DOHH2 (cell line): ENCODE measurements around the gene RUFY2.

Experiments used
- H3F3A ChIP-seq: fragments of 200-600 bp; sonication (generic), shearing (Covaris generic); 2 replicates; pipeline ENCODE4 v1.6.0; 2016; ENCODE audit warnings: antibody characterized with exemption, mild to moderate bottlenecking; ENCODE audit not compliant: control insufficient read depth, insufficient read depth
- H3K27ac ChIP-seq: fragments of 200-600 bp; sonication (generic); 2 replicates; pipeline ENCODE4 v1.5.1; 2014; ENCODE audit warnings: low read depth, mild to moderate bottlenecking, low read length, moderate library complexity
- H3K27me3 ChIP-seq: fragments of 200-600 bp; sonication (generic); 2 replicates; pipeline ENCODE4 v1.6.1; 2014; ENCODE audit warnings: mild to moderate bottlenecking, low read length, mixed read lengths; ENCODE audit not compliant: control insufficient read depth
- H3K36me3 ChIP-seq: fragments of 200-600 bp; sonication (generic); 2 replicates; pipeline ENCODE4 v1.6.1; 2014; ENCODE audit warnings: mild to moderate bottlenecking, low read length, moderate library complexity, mixed read lengths; ENCODE audit not compliant: control insufficient read depth
- H3K4me1 ChIP-seq: fragments of 200-600 bp; sonication (generic); 2 replicates; pipeline ENCODE4 v1.6.1; 2014; ENCODE audit warnings: mild to moderate bottlenecking, low read length, mixed read lengths; ENCODE audit not compliant: control insufficient read depth
- H3K4me2 ChIP-seq: fragments of 200-600 bp; sonication (generic); 2 replicates; pipeline ENCODE4 v1.6.0; 2014; ENCODE audit warnings: mild to moderate bottlenecking, low read length, moderate library complexity
- H3K4me3 ChIP-seq: fragments of 200-600 bp; sonication (generic); 2 replicates; pipeline ENCODE4 v1.5.1; 2014; ENCODE audit warnings: mild to moderate bottlenecking, low read length, mixed read lengths
- H3K79me2 ChIP-seq: fragments of 200-600 bp; sonication (generic); 2 replicates; pipeline ENCODE4 v1.6.1; 2014; ENCODE audit warnings: mild to moderate bottlenecking, low read length, mixed read lengths; ENCODE audit not compliant: control insufficient read depth
- H3K9me2 ChIP-seq: fragments of 200-600 bp; sonication (generic); replicated peaks from 2 replicates; pipeline ENCODE4 v1.6.1; 2014; ENCODE audit warnings: mild to moderate bottlenecking, low read length, mixed read lengths; ENCODE audit not compliant: control insufficient read depth
- H3K9me3 ChIP-seq: fragments of 200-600 bp; sonication (generic); 2 replicates; pipeline ENCODE4 v1.6.1; 2014; ENCODE audit warnings: antibody characterized with exemption, low read length, mixed read lengths; ENCODE audit not compliant: control insufficient read depth, insufficient read depth
- H4K20me1 ChIP-seq: fragments of 200-600 bp; sonication (generic); 2 replicates; pipeline ENCODE4 v1.6.0; 2014; ENCODE audit warnings: low read depth, mild to moderate bottlenecking, antibody characterized with exemption, low read length, moderate library complexity; ENCODE audit not compliant: control insufficient read depth, insufficient read depth
- EZH2phosphoT487 ChIP-seq: fragments of 200-600 bp; sonication (generic); IDR thresholded peaks from 2 replicates; pipeline ENCODE4 v1.6.1; 2017; ENCODE audit warnings: borderline replicate concordance, mild to moderate bottlenecking, antibody characterized with exemption, low read length, moderate library complexity, mixed read lengths
- TF ChIP-seq, protein P1 (sequence below): fragments of 200-600 bp; sonication (generic); IDR thresholded peaks from one replicate; pipeline ENCODE4 v1.5.1; 2014; ENCODE audit warnings: antibody characterized with exemption, mild to moderate bottlenecking, low read depth, low read length; ENCODE audit not compliant: poor library complexity, severe bottlenecking

RUFY2 gene

DNA sequence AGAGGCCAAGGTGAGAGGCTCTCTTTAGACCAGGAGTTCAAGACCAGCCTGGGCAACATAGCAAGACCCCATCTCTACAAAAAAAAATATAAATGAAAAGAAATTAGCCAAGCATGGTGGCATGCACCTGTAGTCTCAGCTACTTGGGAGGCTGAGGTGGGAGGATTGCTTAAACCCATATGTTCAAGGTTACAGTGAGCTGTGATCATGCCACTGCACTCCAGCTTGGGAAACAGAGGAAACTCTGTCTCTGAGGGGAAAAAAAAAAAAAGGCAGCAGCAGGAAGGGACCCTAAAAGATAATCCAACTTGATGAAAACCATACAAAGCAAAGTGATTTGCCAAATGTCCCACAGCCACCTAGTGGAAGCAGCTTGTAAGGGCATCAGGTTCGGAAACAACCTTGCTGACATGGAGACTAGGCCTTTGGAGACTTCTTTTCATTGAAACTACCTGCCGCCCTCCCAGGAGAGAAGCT, 58.8 kb downstream of the RUFY2 start:
- no peaks in the 10 kb centered on the region for H4K20me1 ChIP-seq
- no peak overlapping the region for H3K4me2 ChIP-seq
- no peak for TF ChIP-seq EZH2phosphoT487
- TF ChIP-seq, protein P1, sequence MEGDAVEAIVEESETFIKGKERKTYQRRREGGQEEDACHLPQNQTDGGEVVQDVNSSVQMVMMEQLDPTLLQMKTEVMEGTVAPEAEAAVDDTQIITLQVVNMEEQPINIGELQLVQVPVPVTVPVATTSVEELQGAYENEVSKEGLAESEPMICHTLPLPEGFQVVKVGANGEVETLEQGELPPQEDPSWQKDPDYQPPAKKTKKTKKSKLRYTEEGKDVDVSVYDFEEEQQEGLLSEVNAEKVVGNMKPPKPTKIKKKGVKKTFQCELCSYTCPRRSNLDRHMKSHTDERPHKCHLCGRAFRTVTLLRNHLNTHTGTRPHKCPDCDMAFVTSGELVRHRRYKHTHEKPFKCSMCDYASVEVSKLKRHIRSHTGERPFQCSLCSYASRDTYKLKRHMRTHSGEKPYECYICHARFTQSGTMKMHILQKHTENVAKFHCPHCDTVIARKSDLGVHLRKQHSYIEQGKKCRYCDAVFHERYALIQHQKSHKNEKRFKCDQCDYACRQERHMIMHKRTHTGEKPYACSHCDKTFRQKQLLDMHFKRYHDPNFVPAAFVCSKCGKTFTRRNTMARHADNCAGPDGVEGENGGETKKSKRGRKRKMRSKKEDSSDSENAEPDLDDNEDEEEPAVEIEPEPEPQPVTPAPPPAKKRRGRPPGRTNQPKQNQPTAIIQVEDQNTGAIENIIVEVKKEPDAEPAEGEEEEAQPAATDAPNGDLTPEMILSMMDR, result peak; percentile 86
- no peaks in the 10 kb centered on the region for H3K4me1 ChIP-seq
- no peaks in the 10 kb centered on the region for H3K27me3 ChIP-seq
- no peaks in the 10 kb centered on the region for H3K9me3 ChIP-seq
- peaks cover 53% of the 10 kb centered on the region for H3F3A ChIP-seq
- no peak overlapping the region for H3K27ac ChIP-seq
- no peaks in the 10 kb centered on the region for H3K9me2 ChIP-seq
- no peak overlapping the region for H3K4me3 ChIP-seq
- H3K79me2 ChIP-seq, result no peaks in the 10 kb centered on the region
- H3K36me3 ChIP-seq, result peaks cover 34% of the 10 kb centered on the region

DNA sequence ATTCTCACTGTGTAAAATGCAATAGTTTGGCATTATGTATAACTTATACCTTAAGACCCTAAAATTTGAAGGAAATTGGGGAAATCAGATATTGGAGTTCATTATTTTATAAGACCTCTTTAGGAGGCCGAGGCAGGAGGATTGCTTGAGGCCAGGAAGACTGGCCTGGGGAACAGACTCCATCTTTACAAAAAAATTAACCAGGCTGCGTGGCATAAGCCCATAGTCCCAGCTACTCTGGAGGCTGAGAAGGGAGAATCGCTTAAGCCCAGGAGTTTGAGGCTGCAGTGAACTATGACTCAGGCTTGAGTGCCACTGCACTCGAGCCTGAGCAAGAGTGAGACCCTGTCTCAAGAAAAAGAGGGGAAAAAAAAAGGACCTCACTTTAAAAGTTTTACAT, 60.3 kb downstream of the RUFY2 start:
- Histone ChIP-seq H3K27me3 (no peaks in the 10 kb centered on the region), H3K9me2 (no peaks in the 10 kb centered on the region), H3K79me2 (peaks cover 8% of the 10 kb centered on the region), H3K4me2 (no peak overlapping the region), H4K20me1 (no peaks in the 10 kb centered on the region), H3K4me3 (no peak overlapping the region), H3K36me3 (peaks cover 45% of the 10 kb centered on the region), H3K9me3 (no peaks in the 10 kb centered on the region), H3K27ac (no peak overlapping the region), H3K4me1 (no peaks in the 10 kb centered on the region), H3F3A (peaks cover 66% of the 10 kb centered on the region)
- TF ChIP-seq, protein P1, result no peak
- TF ChIP-seq EZH2phosphoT487, result no peak

DNA sequence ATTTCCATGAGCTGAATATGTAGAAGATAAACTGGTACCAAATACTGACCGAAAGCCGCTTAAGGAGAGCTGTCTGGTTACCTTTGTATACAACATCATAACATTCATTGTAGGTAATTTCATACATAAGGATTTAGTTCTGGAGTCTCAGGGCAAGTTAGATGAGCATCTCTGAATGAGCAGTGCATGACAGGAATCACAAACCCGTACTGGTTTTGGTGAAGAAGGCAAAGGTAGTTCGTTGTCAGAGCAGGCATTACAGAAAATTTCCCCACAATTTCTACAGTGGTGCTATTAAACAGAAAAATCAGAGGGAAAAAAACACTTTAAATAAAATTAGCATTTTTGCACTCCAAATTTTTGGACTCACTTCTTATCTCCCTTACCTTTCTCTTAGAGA, 61.5 kb downstream of the RUFY2 start:
- no peaks in the 10 kb centered on the region for H3K9me3 ChIP-seq
- H3K9me2 ChIP-seq, result no peaks in the 10 kb centered on the region
- H3K4me1 ChIP-seq, result no peaks in the 10 kb centered on the region
- peaks cover 76% of the 10 kb centered on the region for H3F3A ChIP-seq
- peaks cover 18% of the 10 kb centered on the region for H3K79me2 ChIP-seq
- no peak for TF ChIP-seq EZH2phosphoT487
- TF ChIP-seq, protein P1, result no peak
- H3K36me3 ChIP-seq, result peaks cover 56% of the 10 kb centered on the region
- H3K4me3 ChIP-seq, result no peak overlapping the region
- no peak overlapping the region for H3K4me2 ChIP-seq
- H4K20me1 ChIP-seq, result no peaks in the 10 kb centered on the region; the same call in 1 of the 2 replicates
- no peaks in the 10 kb centered on the region for H3K27me3 ChIP-seq
- H3K27ac ChIP-seq, result no peak overlapping the region

DNA sequence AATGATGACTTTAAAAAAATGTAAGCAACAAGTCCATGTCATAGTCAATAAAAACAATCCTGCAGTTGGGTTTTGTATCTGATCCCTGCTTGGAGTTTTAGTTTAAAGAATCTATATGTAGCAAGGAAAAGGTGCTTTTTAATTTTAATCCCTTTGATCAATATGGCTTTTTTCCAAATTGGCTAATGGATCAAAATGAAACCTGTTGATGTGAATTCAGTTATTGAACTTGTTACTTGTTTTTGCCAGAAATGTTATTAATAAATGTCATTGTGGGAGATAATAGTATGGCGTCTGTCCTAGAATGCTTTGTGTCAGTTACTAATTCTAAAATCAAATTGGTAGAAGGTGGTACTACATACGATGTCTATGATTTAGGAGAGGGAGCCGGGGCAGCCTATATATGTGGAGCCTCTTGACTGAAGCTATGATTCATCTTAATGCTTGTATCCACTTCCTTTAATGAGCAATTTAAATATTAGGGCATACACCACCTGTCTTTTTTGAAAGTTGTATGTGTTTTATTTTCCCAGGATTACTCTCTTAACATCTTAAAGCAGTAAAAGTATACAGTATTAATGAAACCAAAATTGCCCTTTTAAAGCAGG, 64.1 kb downstream of the RUFY2 start:
- no peaks in the 10 kb centered on the region for H3K9me3 ChIP-seq
- H3F3A ChIP-seq, result peaks cover 82% of the 10 kb centered on the region
- H3K79me2 ChIP-seq, result peaks cover 44% of the 10 kb centered on the region
- no peak for TF ChIP-seq EZH2phosphoT487
- TF ChIP-seq, protein P1, result no peak
- H3K36me3 ChIP-seq, result peaks cover 77% of the 10 kb centered on the region
- no peak overlapping the region for H3K27ac ChIP-seq
- peaks cover 8% of the 10 kb centered on the region for H4K20me1 ChIP-seq
- H3K4me3 ChIP-seq, result no peak overlapping the region
- no peaks in the 10 kb centered on the region for H3K27me3 ChIP-seq
- H3K9me2 ChIP-seq, result no peaks in the 10 kb centered on the region
- no peak overlapping the region for H3K4me2 ChIP-seq
- no peaks in the 10 kb centered on the region for H3K4me1 ChIP-seq
